ENCODE data around the gene TMTC3.
"Not testable (repeated sequence)": the region's sequence is repeated elsewhere in the genome, so short reads cannot be mapped to it uniquely, and the experiment has no call there.

The TMTC3 gene

DNA sequence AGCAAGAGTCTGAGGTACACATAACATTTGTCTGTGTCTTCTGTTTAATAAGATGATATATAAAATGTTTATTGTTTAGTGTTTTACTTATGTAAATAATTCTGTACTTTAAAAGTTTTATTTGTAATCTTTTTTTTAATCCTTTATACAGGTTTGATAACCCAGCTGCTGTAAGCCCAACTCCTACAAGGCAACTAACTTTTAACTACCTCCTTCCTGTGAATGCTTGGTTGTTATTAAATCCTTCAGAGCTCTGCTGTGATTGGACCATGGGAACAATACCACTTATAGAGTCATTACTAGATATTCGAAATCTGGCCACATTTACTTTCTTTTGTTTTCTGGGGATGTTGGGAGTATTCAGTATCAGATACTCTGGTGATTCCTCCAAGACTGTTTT lies 24.1 kb downstream of the TMTC3 start:
- no peak for DNase-seq (ENCODE audit: low read depth in 2 of 2)

DNA sequence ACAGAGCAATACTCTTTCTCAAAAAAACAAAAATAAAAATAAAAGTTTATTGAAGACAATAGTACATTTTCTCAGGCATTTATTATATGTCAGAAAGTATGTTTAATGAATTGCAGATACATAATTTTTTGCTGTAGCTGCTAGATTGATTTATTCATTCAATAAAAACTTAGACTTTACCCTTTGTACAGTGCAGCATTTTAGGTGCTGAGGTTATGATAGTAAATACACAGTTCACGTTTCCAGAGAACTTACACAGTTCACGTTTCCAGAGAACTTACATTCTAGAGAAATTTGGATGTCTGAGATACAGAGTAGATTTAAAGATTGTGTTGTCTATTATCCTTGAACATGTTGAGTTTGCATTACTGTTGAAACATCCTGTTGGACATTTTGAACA lies 25.3 kb downstream of the TMTC3 start:
- DNase-seq (ENCODE audit: low read depth in 2 of 2) = no peak

DNA sequence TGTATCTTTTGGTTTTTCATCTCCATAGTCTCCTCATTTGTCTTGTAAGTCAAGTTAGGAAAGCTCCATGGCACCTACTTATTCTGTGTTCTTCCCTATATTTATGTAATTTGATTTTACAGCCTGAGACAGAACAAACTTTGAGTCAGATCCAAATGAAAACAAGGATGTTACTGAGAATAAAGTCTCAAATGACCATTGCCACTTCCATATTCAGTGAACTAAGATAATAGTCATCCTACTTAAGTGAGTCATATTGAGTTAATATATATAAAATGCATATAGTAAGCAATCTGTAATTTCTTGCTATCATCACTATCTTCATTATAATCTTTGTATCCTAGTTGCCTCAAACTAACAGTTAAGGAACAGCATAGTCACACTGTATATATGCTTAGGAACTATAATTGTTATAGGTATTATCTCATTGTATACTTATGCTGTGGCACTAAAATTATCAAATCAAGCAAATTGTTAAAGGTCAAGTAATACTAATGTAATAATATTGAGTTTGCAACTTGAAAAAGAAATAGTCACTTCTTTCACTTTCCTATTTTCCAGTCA lies 30.8 kb downstream of the TMTC3 start:
- no peak for DNase-seq (ENCODE audit: low read depth in 2 of 2)

DNA sequence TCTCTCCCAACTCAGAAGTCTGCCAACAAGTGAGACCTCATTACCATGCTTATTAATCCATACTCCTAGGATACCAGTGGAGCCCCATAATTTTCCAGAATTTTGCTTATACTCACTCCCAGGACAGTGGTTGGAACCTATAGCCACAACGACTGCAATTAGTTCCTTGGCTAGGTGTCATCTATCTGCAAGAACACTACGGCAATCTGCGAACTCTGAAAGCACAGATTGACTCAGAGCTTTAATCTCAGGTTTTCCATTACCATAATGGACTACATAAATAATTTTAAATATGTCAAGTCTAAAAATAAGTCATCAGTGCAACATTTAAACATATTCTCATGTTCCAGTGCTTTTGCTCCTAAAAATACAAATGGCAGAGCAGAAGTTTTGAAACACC lies 33.4 kb downstream of the TMTC3 start:
- no peak for DNase-seq (ENCODE audit: low read depth in 2 of 2)

DNA sequence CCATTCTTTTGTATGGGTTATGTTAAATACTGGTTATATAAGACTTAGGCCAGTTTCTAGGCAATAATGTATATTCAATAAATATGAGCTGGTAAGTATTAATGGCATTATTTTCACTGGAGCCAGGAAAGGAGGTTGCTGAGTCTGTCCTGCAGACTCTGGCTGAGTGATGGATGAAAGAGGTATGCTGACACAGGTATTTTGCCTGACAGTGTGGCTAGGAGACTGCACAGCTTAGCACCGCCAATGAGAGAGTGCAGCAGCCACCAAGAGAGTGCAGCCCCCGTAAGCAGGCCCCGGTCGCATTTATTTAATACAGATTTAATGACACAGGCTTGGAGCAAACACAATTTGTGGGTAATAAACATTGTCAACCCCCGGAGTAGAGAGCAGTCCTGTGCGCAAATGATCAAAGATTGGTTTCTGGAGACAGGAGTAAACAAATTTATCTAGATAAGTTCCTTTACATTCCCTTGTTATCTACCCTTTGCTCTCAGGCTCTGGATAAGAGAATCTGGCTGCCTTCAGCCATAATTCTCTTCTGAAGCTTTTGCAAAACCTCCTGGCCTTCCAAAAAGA lies 37.4 kb downstream of the TMTC3 start:
- DNase-seq (ENCODE audit: low read depth in 2 of 2) = no peak

- DNase-seq (ENCODE audit: low read depth in 2 of 2) = no peak
Measured at GRCh38 chr12:88181881-88182280, 39.8 kb downstream of the TMTC3 start.

GRCh38 chr12:88182416-88182815 lies 40.3 kb downstream of the TMTC3 start:
- DNase-seq (ENCODE audit: low read depth in 2 of 2) = no peak

GRCh38 chr12:88184196-88184595 lies 42.1 kb downstream of the TMTC3 start:
- DNase-seq (ENCODE audit: low read depth in 2 of 2) = no peak

DNA sequence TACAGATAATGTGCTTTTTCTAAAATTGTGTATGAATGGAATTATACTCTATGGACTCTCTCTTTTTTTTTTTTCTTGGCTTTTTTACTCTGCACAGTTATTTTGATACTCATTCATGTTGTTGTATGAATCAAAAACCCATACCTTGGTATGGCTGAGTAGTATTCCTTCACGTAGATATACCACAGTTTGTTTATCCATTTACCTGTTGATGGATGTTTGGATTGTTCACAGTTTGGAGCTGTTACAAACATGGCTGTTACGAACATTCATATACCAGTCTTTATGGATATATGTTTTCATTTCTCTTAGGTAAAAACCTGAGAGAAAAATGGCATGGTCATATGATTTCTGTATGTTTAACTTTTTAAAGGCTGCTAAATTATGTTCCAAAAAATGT lies 43.2 kb downstream of the TMTC3 start:
- no peak for DNase-seq (ENCODE audit: low read depth in 2 of 2)

DNA sequence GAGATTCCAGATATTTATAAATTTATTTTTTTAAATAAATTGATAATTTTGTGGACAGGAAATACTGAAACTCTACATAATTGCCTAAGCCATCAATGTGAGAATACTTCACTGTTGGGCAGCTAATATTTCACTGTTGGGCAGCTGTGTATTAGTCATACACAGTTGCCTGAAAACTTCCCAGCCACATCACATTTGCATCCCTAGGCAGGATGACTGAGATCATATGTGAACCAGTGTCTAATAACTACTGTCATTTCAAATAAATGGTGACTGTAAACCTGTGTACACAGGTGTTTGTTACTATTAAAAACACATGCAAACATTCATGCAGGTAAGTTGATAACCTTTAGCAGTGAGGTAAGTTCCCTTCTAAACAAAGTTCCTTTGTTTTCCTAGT lies 43.9 kb downstream of the TMTC3 start:
- no peak for DNase-seq (ENCODE audit: low read depth in 2 of 2)

DNA sequence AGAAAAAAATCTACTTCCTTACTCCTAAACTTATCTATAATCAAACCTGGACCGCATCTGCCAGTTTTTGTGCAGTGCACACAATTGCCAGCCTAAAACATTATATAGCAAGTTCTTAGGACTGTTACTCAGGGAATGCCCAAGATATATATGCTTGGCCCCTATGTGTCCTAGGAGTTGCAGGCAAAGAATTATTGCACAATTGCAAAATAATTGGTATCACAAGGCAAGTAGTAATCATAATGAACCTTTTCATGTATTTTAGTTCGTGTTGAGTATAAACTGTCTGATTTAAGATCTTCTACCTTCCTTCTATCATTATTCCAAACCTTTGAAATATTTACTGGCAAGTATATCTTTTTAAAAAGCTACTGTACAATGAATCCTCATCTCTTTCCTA lies 45.5 kb downstream of the TMTC3 start:
- no peak for DNase-seq (ENCODE audit: low read depth in 2 of 2)

GRCh38 chr12:88188180-88188579 lies 46.1 kb downstream of the TMTC3 start:
- no peak for DNase-seq (ENCODE audit: low read depth in 2 of 2)

GRCh38 chr12:88192426-88192825 lies 50.3 kb downstream of the TMTC3 start:
- DNase-seq (ENCODE audit: low read depth in 2 of 2) = no peak

DNA sequence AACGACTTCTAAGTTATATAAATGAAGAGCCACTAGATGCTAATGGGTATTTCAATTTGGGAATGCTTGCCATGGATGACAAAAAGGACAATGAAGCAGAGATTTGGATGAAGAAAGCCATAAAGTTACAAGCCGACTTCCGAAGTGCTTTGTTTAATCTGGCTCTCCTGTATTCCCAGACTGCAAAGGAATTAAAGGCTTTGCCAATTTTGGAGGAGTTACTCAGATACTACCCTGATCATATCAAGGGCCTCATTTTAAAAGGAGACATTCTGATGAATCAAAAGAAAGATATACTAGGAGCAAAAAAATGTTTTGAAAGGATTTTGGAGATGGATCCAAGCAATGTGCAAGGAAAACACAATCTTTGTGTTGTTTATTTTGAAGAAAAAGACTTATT lies 52.8 kb downstream of the TMTC3 start:
- no peak for DNase-seq (ENCODE audit: low read depth in 2 of 2)

GRCh38 chr12:88200029-88200428 lies 57.9 kb downstream of the TMTC3 start:
- DNase-seq (ENCODE audit: low read depth in 2 of 2) = no peak

- DNase-seq (ENCODE audit: low read depth in 2 of 2) = no peak
Measured at GRCh38 chr12:88202500-88202899, 60.4 kb downstream of the TMTC3 start.

- DNase-seq (ENCODE audit: low read depth in 2 of 2) = no peak
Measured at GRCh38 chr12:88206601-88207000, 64.5 kb downstream of the TMTC3 start.

DNA sequence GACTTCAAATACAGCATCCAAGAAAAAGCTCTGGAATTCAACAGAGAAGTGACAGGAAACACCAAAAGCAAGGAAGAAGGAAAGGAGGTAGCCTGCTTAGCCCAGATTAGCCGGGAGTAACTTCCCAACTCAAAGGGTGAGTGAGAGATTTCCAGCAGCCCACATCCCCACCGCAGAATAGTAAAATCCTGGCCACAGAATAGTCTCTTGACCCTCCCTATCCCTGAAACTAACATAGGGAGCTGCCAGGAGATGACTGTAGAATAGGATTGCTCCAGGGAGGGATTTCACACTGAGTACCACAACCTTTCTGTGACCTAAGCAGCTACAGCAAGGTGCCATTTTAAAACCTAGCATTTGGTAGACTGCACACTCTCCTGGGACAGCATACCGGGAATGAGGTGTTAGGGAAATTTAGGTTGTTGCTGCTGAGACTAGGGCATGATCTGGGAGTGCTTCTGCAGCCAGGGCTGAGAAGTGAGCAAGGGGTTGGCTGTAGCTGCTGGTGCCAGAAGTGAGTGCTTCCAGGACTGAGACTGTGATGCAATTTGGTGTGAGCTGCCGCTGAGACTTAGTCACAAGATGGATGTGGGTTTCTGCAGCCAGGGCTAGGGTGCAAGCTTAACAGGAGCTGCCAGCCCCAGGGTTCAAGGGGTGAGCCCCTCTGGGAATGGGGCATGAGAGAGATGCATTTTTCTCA lies 66.0 kb downstream of the TMTC3 start:
- no peak for DNase-seq (ENCODE audit: low read depth in 2 of 2)

GRCh38 chr12:88208661-88209060 lies 66.6 kb downstream of the TMTC3 start:
- no peak for DNase-seq (ENCODE audit: low read depth in 2 of 2)

GRCh38 chr12:88210311-88210710 lies 68.2 kb downstream of the TMTC3 start:
- DNase-seq (ENCODE audit: low read depth in 2 of 2) = not testable (repeated sequence)

GRCh38 chr12:88218293-88218692 lies 76.2 kb downstream of the TMTC3 start:
- DNase-seq (ENCODE audit: low read depth in 2 of 2) = no peak

- no peak for DNase-seq (ENCODE audit: low read depth in 2 of 2)
Measured at GRCh38 chr12:88219861-88220260, 77.8 kb downstream of the TMTC3 start.

GRCh38 chr12:88223519-88223918 lies 81.4 kb downstream of the TMTC3 start:
- no peak for DNase-seq (ENCODE audit: low read depth in 2 of 2)

- no peak for DNase-seq (ENCODE audit: low read depth in 2 of 2)
Measured at GRCh38 chr12:88225776-88226175, 83.7 kb downstream of the TMTC3 start.

Data from stimulated activated CD8-positive, alpha-beta memory T cell treated with anti-CD3 and anti-CD28 coated beads, Interleukin-15, amount 100 ng/mL, for 48 hours (primary cell).